ENCODE data around the gene GALNTL6.

The GALNTL6 gene

GRCh38 chr4:172596206-172596605, 783.0 kb downstream of the GALNTL6 start:
- DNase-seq = no peak

GRCh38 chr4:172599554-172599953, 786.4 kb downstream of the GALNTL6 start:
- DNase-seq = no peak

GRCh38 chr4:172601195-172601594, 788.0 kb downstream of the GALNTL6 start:
- no peak for DNase-seq

DNA sequence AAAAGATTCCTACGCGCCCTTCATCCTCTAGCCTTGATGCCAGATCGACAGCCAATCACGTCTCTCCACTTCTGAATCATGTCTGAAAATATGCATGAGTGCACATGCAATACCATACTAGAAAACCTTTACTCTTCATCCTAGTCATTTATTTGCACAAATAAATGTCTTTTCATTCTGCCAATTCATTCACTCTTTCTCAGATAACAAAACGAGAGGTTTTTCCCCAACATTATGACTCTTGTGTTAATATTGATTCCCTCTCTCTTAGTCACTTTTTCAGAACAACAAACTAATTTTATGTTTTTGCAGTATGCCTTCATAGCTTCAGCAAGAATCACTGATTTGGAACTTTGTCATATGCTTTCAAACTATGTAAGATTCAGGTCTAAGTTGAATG, 806.0 kb downstream of the GALNTL6 start:
- DNase-seq = no peak

DNA sequence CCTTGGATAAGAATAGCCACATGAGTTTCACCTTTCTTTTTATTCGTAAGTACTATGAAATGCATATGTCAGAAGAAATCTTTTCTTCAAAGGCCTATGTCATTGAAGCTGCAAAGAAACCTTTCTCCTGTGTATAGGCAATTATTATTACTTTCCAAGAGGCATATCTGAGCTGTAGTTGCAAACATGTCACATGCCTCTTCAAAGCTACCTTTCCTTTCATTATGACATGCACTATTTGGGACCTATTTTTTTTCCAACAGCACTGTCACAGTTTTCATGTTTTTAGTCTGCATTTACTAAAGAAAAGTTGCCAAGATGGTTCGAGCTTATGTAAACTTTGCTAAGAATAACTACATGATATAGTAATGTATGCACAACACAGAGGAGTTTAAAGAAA, 806.6 kb downstream of the GALNTL6 start:
- DNase-seq = no peak

GRCh38 chr4:172628263-172628662, 815.1 kb downstream of the GALNTL6 start:
- DNase-seq = no peak

DNA sequence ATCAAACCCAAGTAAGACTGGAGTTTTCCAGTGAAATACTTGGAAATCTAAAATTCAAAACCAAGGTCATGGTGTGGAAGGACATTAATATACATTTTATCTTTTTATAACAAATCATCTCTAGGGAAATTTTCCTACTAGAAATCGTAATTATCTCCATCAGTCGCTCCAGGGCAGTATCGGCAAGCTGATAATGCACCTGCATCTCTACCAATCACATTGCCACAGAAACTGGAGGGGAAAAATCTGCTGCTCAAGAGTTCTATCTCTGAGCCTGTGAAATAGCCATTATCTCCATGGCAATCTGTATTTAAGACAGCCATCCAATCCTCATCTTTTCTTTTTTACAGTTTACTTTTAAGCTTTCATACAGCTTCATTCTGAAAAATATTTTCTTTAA, 817.1 kb downstream of the GALNTL6 start:
- no peak for DNase-seq

DNA sequence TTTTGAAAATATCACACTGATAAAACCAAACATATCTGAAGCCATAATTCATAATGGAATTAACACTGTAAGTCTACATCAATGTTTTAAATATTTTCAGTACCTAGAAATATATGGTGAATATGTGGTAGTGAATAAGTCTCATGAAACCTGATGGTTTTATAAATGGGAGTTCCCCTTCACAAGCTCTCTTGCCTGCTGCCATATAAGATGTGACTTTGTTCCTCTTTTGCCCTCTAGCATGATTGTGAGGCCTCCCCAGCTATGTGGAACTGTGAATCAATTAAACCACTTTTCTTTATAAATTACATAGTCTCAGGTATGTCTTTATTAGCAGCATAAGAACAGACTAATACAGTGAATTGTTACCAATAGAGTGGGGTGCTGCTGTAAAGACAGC, 818.6 kb downstream of the GALNTL6 start:
- no peak for DNase-seq

DNA sequence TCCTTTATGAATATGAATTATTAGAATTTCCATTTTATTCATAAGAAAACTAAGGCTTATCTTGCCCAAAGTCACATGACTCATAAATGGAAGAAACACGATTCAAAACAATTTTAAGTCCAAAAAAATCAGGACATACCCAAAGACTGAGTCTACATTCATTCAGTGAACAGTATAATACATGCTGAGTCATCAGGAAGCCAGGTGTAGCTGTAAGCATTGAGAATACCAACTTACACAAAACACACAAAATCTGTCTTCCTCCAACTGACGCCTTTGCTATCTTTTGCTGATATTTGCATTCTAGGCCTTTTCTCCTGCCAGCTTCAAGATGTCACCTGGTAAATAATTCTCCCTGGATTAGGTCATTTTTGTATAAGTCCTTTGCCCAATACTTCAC, 835.3 kb downstream of the GALNTL6 start:
- DNase-seq = no peak

DNA sequence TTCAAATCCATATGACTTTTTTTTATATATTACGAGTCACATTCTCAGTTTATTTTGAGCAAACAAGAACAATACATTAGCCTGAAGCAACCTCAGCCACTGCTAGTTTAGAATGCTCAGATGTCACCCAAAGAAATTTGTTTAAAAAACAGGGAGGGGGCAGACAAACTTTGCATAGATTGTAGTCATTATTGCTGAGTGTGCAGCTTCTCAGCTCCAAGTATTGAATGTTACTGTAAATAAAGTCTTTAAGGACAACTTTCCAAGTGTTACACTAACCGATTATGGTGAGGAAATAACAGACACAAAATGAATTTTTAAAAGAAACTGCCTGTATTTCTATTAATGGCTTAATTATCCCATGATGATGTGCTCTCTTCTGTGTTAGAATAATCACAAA, 835.9 kb downstream of the GALNTL6 start:
- no peak for DNase-seq

DNA sequence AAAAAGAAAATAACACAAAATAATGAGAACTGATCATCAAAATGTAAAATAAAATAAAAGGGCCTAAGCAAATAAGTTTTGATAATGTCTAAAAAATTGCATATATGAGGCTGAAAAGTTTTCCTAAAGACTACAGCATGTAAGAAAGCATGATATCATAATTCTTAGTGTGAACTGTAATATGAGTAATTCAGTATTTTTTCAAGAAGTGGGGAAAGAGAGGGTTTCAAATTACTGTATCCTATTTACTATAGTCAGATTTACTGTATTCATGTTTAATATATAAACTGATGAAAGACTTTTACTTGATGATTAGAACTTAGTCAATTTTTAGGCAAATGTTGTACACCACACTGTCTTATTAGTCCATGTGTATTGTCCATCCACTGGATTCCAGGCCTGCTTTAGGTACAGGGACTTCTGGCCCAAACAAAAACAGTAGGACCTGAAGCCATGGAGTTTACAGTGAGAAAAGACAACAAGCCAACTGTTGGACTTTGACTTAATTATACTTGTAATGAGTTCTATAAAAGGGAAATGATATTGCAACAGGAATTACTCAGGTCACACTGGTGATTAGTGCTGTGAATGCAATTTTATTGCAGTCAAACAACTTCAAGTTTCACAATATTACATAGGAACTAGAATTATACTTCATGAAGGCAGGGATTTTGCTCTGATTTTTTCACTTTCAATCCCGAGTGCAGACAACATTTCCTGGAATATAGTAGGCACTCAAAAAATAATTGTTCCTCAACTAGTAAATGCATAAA, 837.7 kb downstream of the GALNTL6 start:
- no peak for DNase-seq

- DNase-seq = no peak
These were observed 838.8 kb downstream of the GALNTL6 start for GRCh38 chr4:172651961-172652360.

- no peak for DNase-seq
These were observed 839.2 kb downstream of the GALNTL6 start for GRCh38 chr4:172652369-172652768.

GRCh38 chr4:172653676-172654075, 840.5 kb downstream of the GALNTL6 start:
- DNase-seq = no peak

DNA sequence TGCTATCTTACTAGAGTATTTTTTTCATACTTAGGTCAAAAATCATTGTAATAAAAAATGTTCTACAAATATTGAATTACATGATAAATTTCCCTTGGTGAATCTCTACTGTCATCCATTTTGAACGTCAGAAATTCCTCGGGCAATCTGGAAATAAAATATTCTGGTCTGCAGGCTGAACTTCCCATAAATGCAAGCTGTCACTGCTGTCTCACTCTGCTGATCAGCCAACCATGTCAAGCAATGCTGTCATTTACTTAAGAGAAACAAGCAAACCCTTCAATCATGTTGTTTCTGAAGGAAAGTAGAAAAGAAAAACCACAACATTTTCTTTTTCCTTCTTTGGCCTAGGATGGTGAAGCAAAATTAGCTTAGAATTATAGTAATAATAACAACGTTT, 841.3 kb downstream of the GALNTL6 start:
- no peak for DNase-seq

- DNase-seq = no peak
These were observed 842.9 kb downstream of the GALNTL6 start for GRCh38 chr4:172656055-172656454.

DNA sequence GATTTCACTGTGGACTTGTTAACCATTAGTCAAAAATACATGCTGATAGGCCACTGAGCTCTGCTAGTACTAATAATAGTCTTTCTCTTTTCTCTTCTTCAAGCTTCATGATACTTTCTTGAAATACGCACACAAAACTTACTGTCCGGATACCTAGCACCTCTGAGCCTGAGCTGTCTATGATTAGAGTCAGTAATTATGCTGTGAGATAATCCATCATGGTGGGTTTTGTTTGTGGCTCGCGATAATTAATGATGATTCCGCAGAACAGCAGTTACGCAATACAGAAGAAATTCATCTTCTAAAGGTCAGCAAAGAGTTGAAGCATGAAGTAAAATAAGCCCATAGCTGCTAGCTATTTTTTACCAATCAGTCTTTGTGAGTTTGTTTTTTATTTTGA, 843.9 kb downstream of the GALNTL6 start:
- no peak for DNase-seq

DNA sequence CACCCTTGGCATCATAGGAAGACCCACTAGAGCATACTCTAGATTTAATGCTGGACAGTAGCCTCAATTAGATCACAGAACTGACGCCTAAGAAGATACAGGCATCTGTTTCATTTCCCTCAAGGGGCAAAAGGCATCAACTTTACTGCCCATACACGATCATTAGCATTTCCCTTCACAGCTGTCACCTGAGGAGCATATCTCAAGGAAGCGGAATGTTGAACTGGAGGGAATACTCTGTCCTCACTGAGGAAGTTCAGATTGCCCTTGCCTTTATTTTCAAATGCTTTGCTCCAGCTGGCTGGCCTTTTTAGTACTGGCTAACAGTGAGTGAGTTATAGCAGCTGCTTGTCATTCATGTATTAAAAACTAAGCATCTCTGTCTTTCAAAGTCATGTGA, 847.0 kb downstream of the GALNTL6 start:
- no peak for DNase-seq

- no peak for DNase-seq
These were observed 848.9 kb downstream of the GALNTL6 start for GRCh38 chr4:172662113-172662512.

GRCh38 chr4:172666711-172667368, 853.6 kb downstream of the GALNTL6 start:
- no peak for DNase-seq

- DNase-seq = no peak
These were observed 861.6 kb downstream of the GALNTL6 start for GRCh38 chr4:172674811-172675210.

GRCh38 chr4:172675232-172675631, 862.0 kb downstream of the GALNTL6 start:
- DNase-seq = no peak

- DNase-seq = no peak
These were observed 867.5 kb downstream of the GALNTL6 start for GRCh38 chr4:172680691-172681090.

DNA sequence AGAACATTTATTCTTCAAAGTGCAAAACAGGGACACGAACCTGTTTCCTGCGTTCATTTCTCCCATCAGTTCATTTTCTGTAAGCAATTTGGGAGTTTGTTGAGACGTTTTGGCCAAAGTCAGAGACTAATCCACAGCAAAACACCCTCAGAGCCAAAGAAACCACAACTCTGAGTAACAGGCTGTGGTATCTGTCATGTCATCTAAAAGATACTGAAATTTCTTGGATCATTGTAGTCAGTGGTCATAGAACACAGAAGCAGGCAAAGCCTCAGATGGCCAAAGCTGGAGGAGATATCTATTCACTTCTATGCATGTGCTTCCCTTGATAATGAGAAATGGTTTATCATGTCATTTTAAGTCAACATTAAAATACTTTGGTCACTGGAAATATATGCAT, 869.8 kb downstream of the GALNTL6 start:
- no peak for DNase-seq

DNA sequence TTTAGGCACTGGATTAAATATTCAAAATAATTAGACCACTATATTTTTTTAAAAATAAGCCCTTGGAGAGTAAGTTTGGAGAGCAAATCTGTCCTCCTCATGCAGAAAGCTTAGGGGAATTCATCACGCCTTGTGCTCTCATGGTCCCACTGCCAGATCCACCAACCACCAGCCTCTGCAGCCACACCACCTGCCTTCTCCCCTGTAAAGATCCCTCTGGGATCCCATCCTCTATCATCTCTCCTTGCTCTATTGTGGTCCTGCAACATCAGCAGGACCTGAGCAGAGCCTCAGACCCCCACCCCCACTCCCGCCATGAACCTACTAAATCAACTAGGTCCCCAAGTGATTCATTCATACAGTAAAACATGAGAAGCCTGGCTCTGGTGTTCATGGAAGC, 872.8 kb downstream of the GALNTL6 start:
- no peak for DNase-seq
